Measurements from ENCODE around the gene IFNGR2. TPM values are rescaled to one million over a fixed set of nuclear protein-coding genes. Genes with fewer than 3 reads are reported as not detected.

The IFNGR2 gene
- total and polyA plus RNA-seq, 2 of the 13 experiments (the other 11 are each of a cell fraction or from before 2014, with no cell fraction given): 61.3 to 117 TPM

DNA sequence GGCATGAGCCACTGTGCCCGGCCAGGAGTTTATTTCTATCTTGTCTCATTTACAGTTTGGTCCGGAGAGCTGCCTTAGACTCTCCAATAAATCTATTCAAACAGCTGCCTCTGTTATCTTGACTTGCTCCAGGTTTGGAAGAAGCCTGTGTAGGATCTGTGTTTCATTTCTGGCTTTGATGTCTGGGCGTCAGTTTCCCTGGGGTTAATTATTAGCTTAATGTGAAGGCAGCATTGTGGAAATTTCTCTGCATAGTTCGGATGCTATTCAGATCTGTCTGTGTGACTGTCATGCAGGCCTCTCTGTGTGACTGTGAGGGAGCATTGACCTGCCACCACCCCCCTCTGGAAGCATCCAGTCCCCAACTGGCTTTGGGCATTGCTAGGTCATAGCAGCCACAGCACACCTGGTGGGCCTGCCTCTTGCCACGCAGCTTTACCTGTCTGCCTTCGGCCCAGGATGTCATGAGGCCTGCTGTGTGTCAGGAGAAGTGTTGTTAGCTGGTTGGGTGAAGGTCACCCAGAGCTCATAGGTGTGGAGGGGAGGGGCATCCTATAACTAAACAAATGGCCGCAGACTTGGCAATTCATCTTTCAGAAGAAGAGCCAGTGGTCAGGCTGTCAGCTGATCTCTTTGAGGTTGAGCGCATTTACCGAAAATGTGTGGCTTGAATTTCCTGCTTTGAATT, 9.8 kb downstream of the IFNGR2 start (continued):
- TF ChIP-seq ZNF747 (CRISPR knock-in tag; IDR thresholded peaks at IDR 0.05; ENCODE audit: borderline replicate concordance): no peak
- no peak for TF ChIP-seq SNRNP70 (IDR thresholded peaks at IDR 0.05; ENCODE audit: low read depth, low read length)
- TF ChIP-seq ZBTB38 (CRISPR knock-in tag; IDR thresholded peaks at IDR 0.05): peak; percentile 61; the same call in 1 of the 2 replicates
- no peak for TF ChIP-seq RAD51 (IDR thresholded peaks at IDR 0.05; ENCODE audit: borderline replicate concordance)
- no peak for TF ChIP-seq CEBPB (IDR thresholded peaks at IDR 0.05; ENCODE audit: borderline replicate concordance, low read depth, low read length)
- TF ChIP-seq ZNF629 (CRISPR knock-in tag; conservative IDR thresholded peaks at IDR 0.05): 0 out of 2 replicates have a peak, but pooled peaks have one; percentile 4
- TF ChIP-seq, protein P1, sequence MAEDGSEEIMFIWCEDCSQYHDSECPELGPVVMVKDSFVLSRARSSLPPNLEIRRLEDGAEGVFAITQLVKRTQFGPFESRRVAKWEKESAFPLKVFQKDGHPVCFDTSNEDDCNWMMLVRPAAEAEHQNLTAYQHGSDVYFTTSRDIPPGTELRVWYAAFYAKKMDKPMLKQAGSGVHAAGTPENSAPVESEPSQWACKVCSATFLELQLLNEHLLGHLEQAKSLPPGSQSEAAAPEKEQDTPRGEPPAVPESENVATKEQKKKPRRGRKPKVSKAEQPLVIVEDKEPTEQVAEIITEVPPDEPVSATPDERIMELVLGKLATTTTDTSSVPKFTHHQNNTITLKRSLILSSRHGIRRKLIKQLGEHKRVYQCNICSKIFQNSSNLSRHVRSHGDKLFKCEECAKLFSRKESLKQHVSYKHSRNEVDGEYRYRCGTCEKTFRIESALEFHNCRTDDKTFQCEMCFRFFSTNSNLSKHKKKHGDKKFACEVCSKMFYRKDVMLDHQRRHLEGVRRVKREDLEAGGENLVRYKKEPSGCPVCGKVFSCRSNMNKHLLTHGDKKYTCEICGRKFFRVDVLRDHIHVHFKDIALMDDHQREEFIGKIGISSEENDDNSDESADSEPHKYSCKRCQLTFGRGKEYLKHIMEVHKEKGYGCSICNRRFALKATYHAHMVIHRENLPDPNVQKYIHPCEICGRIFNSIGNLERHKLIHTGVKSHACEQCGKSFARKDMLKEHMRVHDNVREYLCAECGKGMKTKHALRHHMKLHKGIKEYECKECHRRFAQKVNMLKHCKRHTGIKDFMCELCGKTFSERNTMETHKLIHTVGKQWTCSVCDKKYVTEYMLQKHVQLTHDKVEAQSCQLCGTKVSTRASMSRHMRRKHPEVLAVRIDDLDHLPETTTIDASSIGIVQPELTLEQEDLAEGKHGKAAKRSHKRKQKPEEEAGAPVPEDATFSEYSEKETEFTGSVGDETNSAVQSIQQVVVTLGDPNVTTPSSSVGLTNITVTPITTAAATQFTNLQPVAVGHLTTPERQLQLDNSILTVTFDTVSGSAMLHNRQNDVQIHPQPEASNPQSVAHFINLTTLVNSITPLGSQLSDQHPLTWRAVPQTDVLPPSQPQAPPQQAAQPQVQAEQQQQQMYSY (CRISPR knock-in tag; IDR thresholded peaks at IDR 0.05): no peak
- peak; percentile 39; the same call in 1 of the 2 replicates for TF ChIP-seq NAIF1 (CRISPR knock-in tag; IDR thresholded peaks at IDR 0.05; ENCODE audit: borderline replicate concordance)
- TF ChIP-seq KMT2B (CRISPR knock-in tag; IDR thresholded peaks at IDR 0.05): no peak
- no peak for TF ChIP-seq ZNF550 (CRISPR knock-in tag; IDR thresholded peaks at IDR 0.05; ENCODE audit: borderline replicate concordance)
- TF ChIP-seq, protein P2, sequence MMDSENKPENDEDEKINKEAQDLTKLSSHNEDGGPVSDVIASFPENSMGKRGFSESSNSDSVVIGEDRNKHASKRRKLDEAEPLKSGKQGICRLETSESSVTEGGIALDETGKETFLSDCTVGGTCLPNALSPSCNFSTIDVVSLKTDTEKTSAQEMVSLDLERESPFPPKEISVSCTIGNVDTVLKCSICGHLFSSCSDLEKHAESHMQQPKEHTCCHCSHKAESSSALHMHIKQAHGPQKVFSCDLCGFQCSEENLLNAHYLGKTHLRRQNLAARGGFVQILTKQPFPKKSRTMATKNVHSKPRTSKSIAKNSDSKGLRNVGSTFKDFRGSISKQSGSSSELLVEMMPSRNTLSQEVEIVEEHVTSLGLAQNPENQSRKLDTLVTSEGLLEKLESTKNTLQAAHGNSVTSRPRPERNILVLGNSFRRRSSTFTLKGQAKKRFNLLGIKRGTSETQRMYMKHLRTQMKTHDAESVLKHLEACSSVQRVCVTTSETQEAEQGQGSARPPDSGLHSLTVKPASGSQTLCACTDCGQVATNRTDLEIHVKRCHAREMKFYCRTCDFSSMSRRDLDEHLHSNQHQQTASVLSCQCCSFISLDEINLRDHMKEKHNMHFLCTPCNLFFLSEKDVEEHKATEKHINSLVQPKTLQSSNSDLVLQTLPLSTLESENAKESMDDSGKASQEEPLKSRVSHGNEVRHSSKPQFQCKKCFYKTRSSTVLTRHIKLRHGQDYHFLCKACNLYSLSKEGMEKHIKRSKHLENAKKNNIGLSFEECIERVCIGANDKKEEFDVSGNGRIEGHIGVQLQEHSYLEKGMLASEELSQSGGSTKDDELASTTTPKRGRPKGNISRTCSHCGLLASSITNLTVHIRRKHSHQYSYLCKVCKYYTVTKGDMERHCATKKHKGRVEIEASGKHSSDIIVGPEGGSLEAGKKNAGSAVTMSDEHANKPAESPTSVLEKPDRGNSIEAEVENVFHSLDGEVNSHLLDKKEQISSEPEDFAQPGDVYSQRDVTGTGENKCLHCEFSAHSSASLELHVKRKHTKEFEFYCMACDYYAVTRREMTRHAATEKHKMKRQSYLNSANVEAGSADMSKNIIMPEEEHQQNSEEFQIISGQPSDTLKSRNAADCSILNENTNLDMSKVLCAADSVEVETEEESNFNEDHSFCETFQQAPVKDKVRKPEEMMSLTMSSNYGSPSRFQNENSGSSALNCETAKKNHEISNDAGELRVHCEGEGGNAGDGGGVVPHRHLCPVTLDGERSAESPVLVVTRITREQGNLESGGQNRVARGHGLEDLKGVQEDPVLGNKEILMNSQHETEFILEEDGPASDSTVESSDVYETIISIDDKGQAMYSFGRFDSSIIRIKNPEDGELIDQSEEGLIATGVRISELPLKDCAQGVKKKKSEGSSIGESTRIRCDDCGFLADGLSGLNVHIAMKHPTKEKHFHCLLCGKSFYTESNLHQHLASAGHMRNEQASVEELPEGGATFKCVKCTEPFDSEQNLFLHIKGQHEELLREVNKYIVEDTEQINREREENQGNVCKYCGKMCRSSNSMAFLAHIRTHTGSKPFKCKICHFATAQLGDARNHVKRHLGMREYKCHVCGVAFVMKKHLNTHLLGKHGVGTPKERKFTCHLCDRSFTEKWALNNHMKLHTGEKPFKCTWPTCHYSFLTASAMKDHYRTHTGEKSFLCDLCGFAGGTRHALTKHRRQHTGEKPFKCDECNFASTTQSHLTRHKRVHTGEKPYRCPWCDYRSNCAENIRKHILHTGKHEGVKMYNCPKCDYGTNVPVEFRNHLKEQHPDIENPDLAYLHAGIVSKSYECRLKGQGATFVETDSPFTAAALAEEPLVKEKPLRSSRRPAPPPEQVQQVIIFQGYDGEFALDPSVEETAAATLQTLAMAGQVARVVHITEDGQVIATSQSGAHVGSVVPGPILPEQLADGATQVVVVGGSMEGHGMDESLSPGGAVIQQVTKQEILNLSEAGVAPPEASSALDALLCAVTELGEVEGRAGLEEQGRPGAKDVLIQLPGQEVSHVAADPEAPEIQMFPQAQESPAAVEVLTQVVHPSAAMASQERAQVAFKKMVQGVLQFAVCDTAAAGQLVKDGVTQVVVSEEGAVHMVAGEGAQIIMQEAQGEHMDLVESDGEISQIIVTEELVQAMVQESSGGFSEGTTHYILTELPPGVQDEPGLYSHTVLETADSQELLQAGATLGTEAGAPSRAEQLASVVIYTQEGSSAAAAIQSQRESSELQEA (CRISPR knock-in tag; IDR thresholded peaks at IDR 0.05; ENCODE audit: not compliant biosample characterization): no peak
- no peak for TF ChIP-seq PAX8 (CRISPR knock-in tag; IDR thresholded peaks at IDR 0.05; ENCODE audit: borderline replicate concordance)
- TF ChIP-seq, protein P3, sequence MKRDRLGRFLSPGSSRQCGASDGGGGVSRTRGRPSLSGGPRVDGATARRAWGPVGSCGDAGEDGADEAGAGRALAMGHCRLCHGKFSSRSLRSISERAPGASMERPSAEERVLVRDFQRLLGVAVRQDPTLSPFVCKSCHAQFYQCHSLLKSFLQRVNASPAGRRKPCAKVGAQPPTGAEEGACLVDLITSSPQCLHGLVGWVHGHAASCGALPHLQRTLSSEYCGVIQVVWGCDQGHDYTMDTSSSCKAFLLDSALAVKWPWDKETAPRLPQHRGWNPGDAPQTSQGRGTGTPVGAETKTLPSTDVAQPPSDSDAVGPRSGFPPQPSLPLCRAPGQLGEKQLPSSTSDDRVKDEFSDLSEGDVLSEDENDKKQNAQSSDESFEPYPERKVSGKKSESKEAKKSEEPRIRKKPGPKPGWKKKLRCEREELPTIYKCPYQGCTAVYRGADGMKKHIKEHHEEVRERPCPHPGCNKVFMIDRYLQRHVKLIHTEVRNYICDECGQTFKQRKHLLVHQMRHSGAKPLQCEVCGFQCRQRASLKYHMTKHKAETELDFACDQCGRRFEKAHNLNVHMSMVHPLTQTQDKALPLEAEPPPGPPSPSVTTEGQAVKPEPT (CRISPR knock-in tag; IDR thresholded peaks at IDR 0.05; ENCODE audit: low read depth): peak; percentile 84; the same call in 1 of the 2 replicates
- no peak for TF ChIP-seq ZBTB8A (CRISPR knock-in tag; IDR thresholded peaks at IDR 0.05; ENCODE audit: borderline replicate concordance, low read depth)
- TF ChIP-seq CEBPG (CRISPR knock-in tag; IDR thresholded peaks at IDR 0.05): peak; percentile 18; the same call in 1 of the 2 replicates

All from HepG2 (cell line).